Heart left ventricle (tissue), 16 donors: Measurements from ENCODE around the gene NAALADL1. TPM values are rescaled to one million over a fixed set of nuclear protein-coding genes. Genes with fewer than 3 reads are reported as not detected.
A peak's percentile ranks its signal among the peaks of the same experiment; 100 is the strongest.

Source experiments
- ATAC-seq, 4 donors: fragments of 200-7000 bp; cut with Tn5 transposase; one replicate each; pipeline ENCODE4 v1.9.1; 2020 to 2022; ENCODE audit warnings: moderate library complexity in 4 of 4, mild to moderate bottlenecking in 3 of 4, moderate number of reproducible peaks in 1 of 4
- DNase-seq, 5 donors: peaks; one replicate each; pipeline ENCODE4 v3.0.0-alpha.2; 2020
- H3K27ac ChIP-seq, 12 donors: fragments of 200-600 bp; sonication (generic) in 4 of 12; one replicate each; pipeline versions ENCODE4 v1.5.0 to v1.8.0; 2016 to 2022; ENCODE audit warnings: mild to moderate bottlenecking in 2 of 12
- H3K27me3 ChIP-seq, 9 donors: fragments of 200-600 bp; sonication (generic) in 2 of 9; one replicate each; pipeline versions ENCODE4 v1.5.1 to v1.8.0; 2016 to 2022; ENCODE audit warnings: mild to moderate bottlenecking in 3 of 9
- H3K36me3 ChIP-seq, 9 donors: fragments of 200-600 bp; sonication (generic) in 2 of 9; one replicate each; pipeline versions ENCODE4 v1.5.0 to v1.8.0; 2018 to 2022; ENCODE audit warnings: mild to moderate bottlenecking in 2 of 9
- H3K4me1 ChIP-seq, 12 donors: fragments of 200-600 bp; sonication (generic) in 4 of 12; one replicate each; pipeline versions ENCODE4 v1.5.0 to v1.8.0; 2016 to 2022; ENCODE audit warnings: mild to moderate bottlenecking in 3 of 12
- H3K4me3 ChIP-seq, 12 donors: fragments of 200-600 bp; sonication (generic) in 4 of 12; one replicate each; pipeline versions ENCODE4 v1.5.0 to v1.8.0; 2017 to 2022; ENCODE audit warnings: mild to moderate bottlenecking in 9 of 12, moderate library complexity in 4 of 12
- H3K9me3 ChIP-seq, 12 donors: fragments of 200-600 bp; sonication (generic) in 4 of 12; one replicate each; pipeline versions ENCODE4 v1.5.0 to v1.8.0; 2016 to 2022; ENCODE audit warnings: mild to moderate bottlenecking in 1 of 12
- CTCF ChIP-seq, 12 donors: fragments of 200-600 bp; sonication (generic) in 4 of 12; IDR thresholded peaks; one replicate each; pipeline versions ENCODE4 v1.5.0 to v1.8.0; 2018 to 2022; ENCODE audit warnings: antibody characterized with exemption in 12 of 12, mild to moderate bottlenecking in 5 of 12
- POLR2A ChIP-seq, 2 donors: fragments of 450-650 bp; IDR thresholded peaks; one replicate each; pipeline ENCODE4 v1.6.1; 2017; ENCODE audit warnings: antibody characterized with exemption in 2 of 2, mild to moderate bottlenecking in 2 of 2, moderate library complexity in 2 of 2
- WGBS, 4 donors: extraction: QIAGEN DNeasy Blood & Tissue Kit in 2 of 4; methylation state at CpG; one replicate each; pipeline versions ENCODE4 v1.1.5 to v1.1.7; 2013 to 2018; 5-methylcytosine and 5-hydroxymethylcytosine counted together
- intact Hi-C, 10 donors: fragments of 100-400 bp; cut with DNase I; formaldehyde crosslinking; loops; one replicate each; pipeline versions ENCODE4 v1.11.1 to v1.14.2; 2022
- microRNA-seq, 4 donors: library from miRNA; unstranded; fragments of <30 nt; microRNA quantifications; one replicate each; pipeline versions ENCODE4 to v1.2.0, GENCODE V29; 2017 to 2020
- polyA plus RNA-seq, 2 donors: library from polyadenylated mRNA; stranded (reverse); fragments of 200-250 nt; gene quantifications; one replicate each; pipeline ENCODE4 v1.2.3, GENCODE V29; 2013
- total RNA-seq, 9 donors: library from RNA; depleted of rRNA in 2 of 9; stranded (reverse); fragments of >200 nt in 2 of 9; fragmentation: NEBNext Ultra II Directional in 3 of 9; extraction: Animal tissue kit (Norgen Biotek cat#: 25700) in 3 of 9; gene quantifications; one replicate each; pipeline versions ENCODE4 v1.1.0 to v1.2.4, GENCODE V29; 2016 to 2023
- donor health status: ischemic (EF 13 %, LVEDD 7.1; RV severe dilation, severe dysfunction).
- donor health status: healthy with polysubstance abuse.
- donor health status: DM: no; HTN: yes; CAD: no.
- donor health status: DM: no; HTN: no; CAD: no.
- donor health status: ischemic (EF 25% LVEDD 6.9; RV normal size, moderate dysfunction).
- donor health status: ischemic (EF 25% LVEDD 5.7; RV mildly dilated, moderate dysfunction).
- donor health status: healthy.
- donor health status: DM: yes; HTN: yes; CAD: no.
- donor health status: ischemic (EF 35%, LVEDD 5.7; RV mildly dilated, moderate dysfunction).
- donor health status: nonischemic (EF 11% LVEDD 7.7; RV severe dilation, severe dysfunction).
- donor health status: DM: yes; HTN: yes; CAD: no.
- donor health status: PGD.
- donor health status: ischemic (EF 29% LVEDD 5.4; RV normal size, mild dysfunction).
- donor health status: nonischemic (EF 23%, LVEDD 6.1; RV moderate dilation, normal function).

The NAALADL1 gene
- total and polyA plus RNA-seq, 11 donors: 2.6 to 7.4 (median 3.4) TPM

- Histone ChIP-seq H3K9me3 (no peaks in the 10 kb centered on the region), H3K36me3 (peaks cover 0 to 25% (median 0%) of the 10 kb centered on the region in 9 donors), H3K4me3 (peak within 1 kb of the TSS in 11 of 12 donors; percentile 15 to 68 (median 51)), H3K4me1 (peaks cover 0 to 68% (median 10%) of the 10 kb centered on the region in 12 donors), H3K27ac (peak within 1 kb of the TSS; percentile 3 to 83 (median 72)), H3K27me3 (no peaks in the 10 kb centered on the region)
- 19 to 23% (median 20%) methylated on average over 9 of the region's 9 CpGs for WGBS, 4 donors
- intact Hi-C loops: loop anchor here in 8 of 10 donors (2.0 to 10.0 kb wide), 7 partner anchors 40 to 152 kb away; partner anchors contain the start of genes PPP2R5B (in 2 of the 8), ATG2A (in 1 of the 8) and CDC42BPG (in 1 of the 8)
- ATAC-seq: peak; percentile 54 to 96 (median 92)
- peak; percentile 77 to 83 (median 80) for DNase-seq
- TF ChIP-seq POLR2A (IDR thresholded peaks at IDR 0.05): peak in 1 of 2 donors; percentile 43
- peak; percentile 16 to 61 (median 39) for TF ChIP-seq CTCF (IDR thresholded peaks at IDR 0.05)
Measured at GRCh38 chr11:64996710-64997380, 61.5 kb downstream of the NAALADL1 start, which contains the start of gene BATF2. Gene BATF2 (minus strand): TSS chr11:64996971. CDS start chr11:64996914, 57 bp downstream.

- H3K4me3 ChIP-seq: peak overlapping the region in 11 of 12 donors; percentile 15 to 68 (median 51)
- WGBS, 4 donors: 38 to 49% (median 41%) methylated on average over 11 of the region's 11 CpGs
- H3K27me3 ChIP-seq: no peaks in the 10 kb centered on the region
- no peak for DNase-seq
- intact Hi-C loops: loop anchor here in 8 of 10 donors (2.0 to 10.0 kb wide), 7 partner anchors 39 to 152 kb away; partner anchors contain the start of genes PPP2R5B (in 2 of the 8), ATG2A (in 1 of the 8) and CDC42BPG (in 1 of the 8)
- peak in 2 of 4 donors; percentile 29 to 30 for ATAC-seq
- peaks cover 0 to 74% (median 13%) of the 10 kb centered on the region in 12 donors for H3K4me1 ChIP-seq
- peak overlapping the region in 11 of 12 donors; percentile 61 to 83 (median 73) for H3K27ac ChIP-seq
- H3K9me3 ChIP-seq: no peaks in the 10 kb centered on the region
- H3K36me3 ChIP-seq: peaks cover 0 to 30% (median 0%) of the 10 kb centered on the region in 9 donors
- no peak for TF ChIP-seq POLR2A (IDR thresholded peaks at IDR 0.05)
- TF ChIP-seq CTCF (IDR thresholded peaks at IDR 0.05): no peak
Measured at GRCh38 chr11:64996327-64996709, 62.0 kb downstream of the NAALADL1 start.

Small RNAs within 50 kb of the gene (microRNA-seq; reads per million reads assigned to microRNA genes)
- 0 to 2.3 (median 1.3) reads per million in 4 donors for gene MIR6879

Other genes starting within 250 kb of the NAALADL1 start
- 10 to 100 TPM in 4 of 9 donors, 1 to 10 TPM in 5; 6.6 to 15.0 (median 9.0) TPM for gene MEN1, start 248.0 kb downstream of the NAALADL1 start, total RNA-seq
- gene MEN1, start 248.0 kb downstream of the NAALADL1 start, polyA plus RNA-seq: 10 to 100 TPM in 1 of 2 donors, 1 to 10 TPM in 1; 7.2 to 15.2 TPM
- gene CDC42BPG, start 213.9 kb downstream of the NAALADL1 start, total RNA-seq: under 1 TPM in 8 of 9 donors, not detected in 1; 0.12 to 0.50 (median 0.26) TPM
- gene CDC42BPG, start 213.9 kb downstream of the NAALADL1 start, polyA plus RNA-seq: under 1 TPM; 0.12 to 0.15 TPM
- 100 to 1,000 TPM in 1 of 9 donors, 10 to 100 TPM in 8; 38.2 to 102 (median 58.2) TPM for gene EHD1, start 179.9 kb downstream of the NAALADL1 start, total RNA-seq
- gene EHD1, start 179.9 kb downstream of the NAALADL1 start, polyA plus RNA-seq: 10 to 100 TPM; 27.9 to 50.4 TPM
- gene ATG2A, start 141.3 kb downstream of the NAALADL1 start, total RNA-seq: 10 to 100 TPM; 11.4 to 38.5 (median 18.4) TPM
- 10 to 100 TPM; 12.8 to 16.1 TPM for gene ATG2A, start 141.3 kb downstream of the NAALADL1 start, polyA plus RNA-seq
- gene PPP2R5B, start 133.9 kb downstream of the NAALADL1 start, total RNA-seq: 10 to 100 TPM; 17.5 to 32.5 (median 22.3) TPM
- gene PPP2R5B, start 133.9 kb downstream of the NAALADL1 start, polyA plus RNA-seq: 10 to 100 TPM; 27.1 to 34.3 TPM
- gene GPHA2, start 122.7 kb downstream of the NAALADL1 start, total RNA-seq: under 1 TPM in 1 of 9 donors, not detected in 8; 0.48 TPM
- gene GPHA2, start 122.7 kb downstream of the NAALADL1 start, polyA plus RNA-seq: not detected
- gene MAJIN, start 86.4 kb downstream of the NAALADL1 start, total RNA-seq: not detected
- not detected for gene MAJIN, start 86.4 kb downstream of the NAALADL1 start, polyA plus RNA-seq
- gene BATF2, start 61.6 kb downstream of the NAALADL1 start, total RNA-seq: 10 to 100 TPM in 1 of 9 donors, 1 to 10 TPM in 7, under 1 TPM in 1; 0.87 to 33.4 (median 1.5) TPM
- gene BATF2, start 61.6 kb downstream of the NAALADL1 start, polyA plus RNA-seq: 1 to 10 TPM; 1.6 to 2.0 TPM
- gene ARL2, start 44.4 kb downstream of the NAALADL1 start, total RNA-seq: 100 to 1,000 TPM in 7 of 9 donors, 10 to 100 TPM in 2; 90.3 to 241 (median 116) TPM
- 100 to 1,000 TPM; 126 to 158 TPM for gene ARL2, start 44.4 kb downstream of the NAALADL1 start, polyA plus RNA-seq
- gene SNX15, start 31.1 kb downstream of the NAALADL1 start, total RNA-seq: 10 to 100 TPM; 12.7 to 33.0 (median 17.9) TPM
- gene SNX15, start 31.1 kb downstream of the NAALADL1 start, polyA plus RNA-seq: 10 to 100 TPM; 14.8 to 29.5 TPM
- gene SAC3D1, start 17.3 kb downstream of the NAALADL1 start, total RNA-seq: 1 to 10 TPM; 4.3 to 9.1 (median 6.2) TPM
- 10 to 100 TPM in 1 of 2 donors, 1 to 10 TPM in 1; 4.8 to 14.6 TPM for gene SAC3D1, start 17.3 kb downstream of the NAALADL1 start, polyA plus RNA-seq
- 10 to 100 TPM in 1 of 9 donors, 1 to 10 TPM in 2, under 1 TPM in 6; 0.42 to 11.6 (median 0.81) TPM for gene CDCA5, start 25.5 kb upstream of the NAALADL1 start, total RNA-seq
- under 1 TPM; 0.38 to 0.83 TPM for gene CDCA5, start 25.5 kb upstream of the NAALADL1 start, polyA plus RNA-seq
- gene ZFPL1, start 25.7 kb upstream of the NAALADL1 start, total RNA-seq: 10 to 100 TPM; 19.6 to 42.8 (median 25.0) TPM
- 10 to 100 TPM; 28.1 to 44.4 TPM for gene ZFPL1, start 25.7 kb upstream of the NAALADL1 start, polyA plus RNA-seq
- gene VPS51, start 37.7 kb upstream of the NAALADL1 start, total RNA-seq: 100 to 1,000 TPM in 6 of 9 donors, 10 to 100 TPM in 3; 78.4 to 165 (median 106) TPM
- gene VPS51, start 37.7 kb upstream of the NAALADL1 start, polyA plus RNA-seq: 10 to 100 TPM; 94.2 to 94.3 TPM
- 100 to 1,000 TPM in 3 of 9 donors, 10 to 100 TPM in 6; 25.1 to 752 (median 78.6) TPM for gene TM7SF2, start 53.3 kb upstream of the NAALADL1 start, total RNA-seq
- 10 to 100 TPM; 17.6 to 59.9 TPM for gene TM7SF2, start 53.3 kb upstream of the NAALADL1 start, polyA plus RNA-seq
- 10 to 100 TPM in 1 of 9 donors, 1 to 10 TPM in 8; 5.5 to 14.3 (median 7.3) TPM for gene ZNHIT2, start 59.1 kb upstream of the NAALADL1 start, total RNA-seq
- 10 to 100 TPM; 12.4 to 15.5 TPM for gene ZNHIT2, start 59.1 kb upstream of the NAALADL1 start, polyA plus RNA-seq
- 100 to 1,000 TPM; 388 to 652 (median 636) TPM for gene FAU, start 63.6 kb upstream of the NAALADL1 start, total RNA-seq
- gene FAU, start 63.6 kb upstream of the NAALADL1 start, polyA plus RNA-seq: 1,000 to 10,000 TPM in 1 of 2 donors, 100 to 1,000 TPM in 1; 973 to 1,119 TPM
- 10 to 100 TPM; 33.1 to 66.6 (median 42.1) TPM for gene MRPL49, start 63.8 kb upstream of the NAALADL1 start, total RNA-seq
- 10 to 100 TPM; 13.7 to 59.2 TPM for gene MRPL49, start 63.8 kb upstream of the NAALADL1 start, polyA plus RNA-seq
- gene SYVN1, start 76.0 kb upstream of the NAALADL1 start, total RNA-seq: 10 to 100 TPM; 21.7 to 65.8 (median 28.2) TPM
- 10 to 100 TPM; 13.9 to 34.5 TPM for gene SYVN1, start 76.0 kb upstream of the NAALADL1 start, polyA plus RNA-seq
- gene SPDYC, start 111.7 kb upstream of the NAALADL1 start, total RNA-seq: not detected
- gene SPDYC, start 111.7 kb upstream of the NAALADL1 start, polyA plus RNA-seq: not detected
- 100 to 1,000 TPM in 2 of 9 donors, 10 to 100 TPM in 7; 67.8 to 139 (median 86.1) TPM for gene CAPN1, start 123.4 kb upstream of the NAALADL1 start, total RNA-seq
- 100 to 1,000 TPM in 1 of 2 donors, 10 to 100 TPM in 1; 69.6 to 114 TPM for gene CAPN1, start 123.4 kb upstream of the NAALADL1 start, polyA plus RNA-seq
- 1 to 10 TPM; 3.2 to 9.0 (median 4.2) TPM for gene POLA2, start 203.4 kb upstream of the NAALADL1 start, total RNA-seq
- 1 to 10 TPM; 4.3 to 6.7 TPM for gene POLA2, start 203.4 kb upstream of the NAALADL1 start, polyA plus RNA-seq